C1 segment of cervical spinal cord (tissue), 14 donors: ENCODE measurements around the gene SURF2.

ENCODE experiments used
- DNase-seq, 14 donors: peaks; one replicate each; lab custom pipeline; 2025; lab: John Stamatoyannopoulos, UW

The SURF2 gene

GRCh38 chr9:133335924-133336811, 20.2 kb upstream of the SURF2 start, which contains the start of gene SURF6:
SURF6 (minus strand) TSS chr9:133336188; CDS start chr9:133336132, 56 bp downstream.
- peak; percentile 34 to 93 (median 81) for DNase-seq

DNA sequence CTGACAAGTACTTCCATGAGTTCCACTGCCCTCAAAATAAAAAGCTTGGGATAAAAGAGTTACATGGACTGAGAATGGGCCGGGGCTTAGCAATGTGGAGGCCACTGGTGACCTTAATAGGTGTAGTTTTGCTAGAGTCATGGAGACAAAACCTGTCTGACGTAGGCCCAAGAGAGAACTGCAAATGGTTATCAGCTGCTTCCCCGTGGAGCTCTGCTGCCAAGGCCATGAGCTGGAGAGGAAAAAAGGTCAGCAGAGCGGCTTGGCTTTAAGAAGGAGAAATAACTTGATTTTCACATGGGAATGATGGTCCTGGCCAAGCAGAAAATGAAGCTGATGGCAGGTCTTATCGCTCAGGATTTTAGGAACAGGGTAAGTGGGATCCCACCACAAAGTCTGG, 16.7 kb upstream of the SURF2 start:
- no peak for DNase-seq

- DNase-seq, result peak in 1 of 14 donors; percentile 14
Measured at GRCh38 chr9:133340256-133340655, 16.1 kb upstream of the SURF2 start.

DNA sequence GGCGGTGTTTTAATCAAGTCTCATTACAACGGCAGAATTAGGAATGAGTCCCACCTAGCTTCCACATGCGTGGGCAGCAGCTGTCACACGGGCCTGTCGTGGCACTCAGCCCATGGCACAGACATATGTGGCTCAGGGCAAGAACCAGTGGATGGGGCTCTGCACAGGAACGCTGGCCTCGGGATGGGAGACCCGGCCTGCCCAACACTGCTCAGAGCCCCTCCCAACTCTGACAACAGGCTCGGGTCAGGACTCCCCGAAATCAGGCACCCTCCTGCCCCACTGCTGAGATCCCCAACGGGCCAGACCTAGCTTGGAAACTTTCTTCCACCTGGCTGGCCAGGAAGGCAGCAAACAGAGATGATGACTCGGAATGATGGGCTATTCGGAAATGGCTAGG, 15.4 kb upstream of the SURF2 start:
- DNase-seq, result no peak

DNA sequence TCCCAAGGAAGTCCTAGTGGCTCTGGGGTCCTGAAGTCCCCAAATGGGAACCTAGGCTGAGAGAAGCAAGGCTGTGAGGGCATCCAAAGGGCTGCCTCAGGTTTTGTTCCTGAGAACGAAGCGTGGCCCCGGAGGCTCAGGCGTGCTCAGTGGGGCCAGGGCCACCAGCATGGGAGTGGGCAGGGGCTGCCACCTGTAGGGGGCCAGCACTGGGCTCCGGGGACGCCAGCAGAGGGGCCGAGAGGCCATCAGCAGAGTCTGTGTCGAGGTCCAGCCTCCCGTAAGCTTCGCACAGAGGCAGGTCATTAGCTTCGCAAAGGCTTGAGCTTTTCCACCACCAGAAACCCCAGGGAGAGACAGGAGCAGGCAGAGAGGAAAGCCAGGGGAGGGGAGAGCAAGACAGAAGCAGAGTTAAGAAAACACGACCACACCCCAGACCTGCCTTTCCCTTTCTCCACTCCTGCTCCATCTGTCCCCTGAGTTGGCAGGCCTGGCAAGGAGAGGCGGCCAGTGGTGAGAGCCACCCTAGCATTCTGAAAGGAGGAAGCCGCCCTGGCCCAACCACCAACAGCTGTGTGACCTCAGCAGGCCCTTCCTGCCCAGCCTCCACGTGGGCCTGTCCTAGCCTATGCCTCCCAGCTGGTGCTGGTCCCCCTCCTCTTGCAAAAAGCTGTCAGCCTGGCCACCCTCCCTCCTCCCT, 14.8 kb upstream of the SURF2 start:
- peak in 6 of 14 donors; percentile 6 to 43 (median 29) for DNase-seq

- no peak for DNase-seq
Measured at GRCh38 chr9:133342069-133342406, 14.3 kb upstream of the SURF2 start.

DNA sequence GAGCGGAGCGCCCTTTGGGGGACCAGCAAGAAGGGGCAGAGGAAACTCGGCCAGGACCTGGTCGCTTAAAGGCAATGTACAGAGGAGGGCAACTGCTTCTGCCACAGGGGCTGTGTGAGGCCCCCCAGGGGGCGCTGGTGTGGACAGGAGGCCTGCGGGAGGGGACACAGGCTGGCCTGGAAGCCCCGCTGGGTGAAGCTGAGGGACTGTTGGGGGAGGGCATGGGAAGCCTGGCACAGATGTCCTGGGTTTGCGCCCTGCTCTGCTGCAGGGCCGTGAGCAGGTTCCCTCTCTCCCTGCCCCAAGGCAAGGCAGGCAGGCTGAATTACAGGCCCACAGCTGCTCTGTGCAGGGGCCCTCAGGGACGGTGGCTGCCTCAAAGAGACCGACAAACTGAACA, 13.8 kb upstream of the SURF2 start:
- DNase-seq, result no peak

DNA sequence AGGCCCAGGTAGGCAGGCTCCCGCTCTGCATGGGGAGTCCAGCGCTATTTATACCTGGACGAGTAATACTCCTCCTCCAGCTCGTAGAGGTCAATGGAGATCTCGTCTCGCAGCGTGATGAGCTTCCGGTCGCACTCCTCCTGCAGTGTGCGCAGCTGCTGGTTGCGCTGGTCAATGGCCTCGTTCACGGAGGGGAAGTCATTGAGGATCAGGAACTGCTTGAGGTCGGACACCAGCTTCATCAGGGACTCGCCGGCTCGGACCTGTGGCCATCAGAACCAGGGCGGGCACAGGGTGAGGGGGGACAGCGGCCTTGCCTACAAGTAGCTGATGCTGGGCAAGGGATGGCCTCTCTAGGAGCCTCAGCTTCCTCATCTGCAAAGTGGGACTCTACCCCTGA, 12.3 kb upstream of the SURF2 start:
- DNase-seq, result no peak

GRCh38 chr9:133344979-133345378, 11.4 kb upstream of the SURF2 start:
- DNase-seq, result no peak

DNA sequence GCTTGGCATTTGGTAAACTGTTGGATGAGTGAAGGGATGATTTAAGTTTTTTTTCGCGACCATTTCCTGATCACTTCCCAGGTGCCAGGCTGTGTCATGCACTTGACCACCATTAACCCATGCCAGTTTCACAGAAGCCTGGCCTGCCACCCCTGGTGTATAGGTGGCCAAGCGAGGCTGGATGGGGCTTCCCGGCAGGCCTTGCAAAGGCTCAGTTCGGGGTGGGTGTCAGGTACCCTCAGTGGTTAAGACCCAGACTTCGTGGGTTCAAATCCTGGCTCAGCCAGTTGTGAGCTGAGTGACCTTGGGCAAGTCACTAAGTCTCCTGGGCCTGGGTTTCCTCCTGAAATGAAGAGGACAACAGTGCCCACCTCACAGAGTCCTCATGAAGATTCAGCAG, 10.8 kb upstream of the SURF2 start:
- DNase-seq, result no peak

DNA sequence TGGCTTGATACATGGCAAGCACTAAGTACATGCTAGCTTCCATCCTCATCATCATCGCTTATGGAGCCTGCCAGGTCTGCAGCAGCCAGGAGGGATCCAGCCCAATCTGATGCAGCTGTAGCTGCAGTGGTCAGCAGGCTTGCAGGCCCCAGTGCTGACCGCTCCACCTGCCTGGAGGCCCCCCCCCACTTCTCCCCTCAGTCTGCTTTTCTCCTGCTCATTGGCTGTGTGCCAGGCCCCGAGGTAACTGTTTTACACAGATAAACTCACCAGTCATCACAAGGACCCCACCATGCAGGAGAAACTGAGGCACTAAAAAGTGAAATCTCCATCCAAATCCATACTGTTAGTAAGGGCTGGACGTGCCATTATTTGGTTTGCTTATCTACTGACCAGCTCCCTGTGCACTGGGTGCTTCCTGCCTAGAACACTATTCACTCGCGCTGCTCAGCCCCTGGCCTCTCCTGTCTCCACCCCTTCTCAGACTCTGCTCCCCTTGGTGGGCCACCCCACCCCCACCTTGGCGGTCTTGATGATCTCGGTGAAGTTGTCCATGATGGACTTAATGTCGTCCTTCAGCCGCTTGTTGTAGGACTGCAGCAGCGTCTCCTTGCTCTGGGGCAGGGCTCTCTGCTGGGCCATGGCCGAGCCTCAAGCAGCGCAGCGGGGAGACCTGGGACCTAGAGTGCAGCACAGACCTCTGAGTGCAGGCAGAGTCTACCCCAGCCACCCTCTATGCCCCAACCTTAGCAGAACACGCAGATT, 10.1 kb upstream of the SURF2 start:
- no peak for DNase-seq

DNA sequence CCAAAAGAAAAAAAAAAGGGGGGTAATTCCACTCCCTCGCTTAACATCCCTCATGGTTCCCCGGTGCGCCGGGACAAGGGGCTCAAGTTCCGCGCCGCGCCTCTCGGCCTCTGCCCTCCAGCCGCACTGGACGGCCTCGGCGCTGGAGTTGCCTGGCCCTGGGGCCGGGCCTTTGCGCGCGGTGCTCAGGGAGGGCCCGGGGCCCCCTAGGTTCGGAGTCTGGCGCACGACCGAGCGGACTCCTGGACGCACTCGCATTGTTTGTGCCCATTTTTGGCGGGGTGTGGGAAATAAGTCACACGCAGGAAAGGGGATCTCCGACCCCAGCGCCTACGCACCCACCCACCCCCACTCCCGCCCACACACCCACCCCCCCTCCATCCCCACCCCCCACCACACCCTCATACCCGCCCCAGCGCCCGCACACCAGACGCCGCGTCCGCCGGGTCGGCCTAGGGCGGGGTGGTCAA, 8.8 kb upstream of the SURF2 start:
- peak in 2 of 14 donors; percentile 39 to 40 for DNase-seq

DNA sequence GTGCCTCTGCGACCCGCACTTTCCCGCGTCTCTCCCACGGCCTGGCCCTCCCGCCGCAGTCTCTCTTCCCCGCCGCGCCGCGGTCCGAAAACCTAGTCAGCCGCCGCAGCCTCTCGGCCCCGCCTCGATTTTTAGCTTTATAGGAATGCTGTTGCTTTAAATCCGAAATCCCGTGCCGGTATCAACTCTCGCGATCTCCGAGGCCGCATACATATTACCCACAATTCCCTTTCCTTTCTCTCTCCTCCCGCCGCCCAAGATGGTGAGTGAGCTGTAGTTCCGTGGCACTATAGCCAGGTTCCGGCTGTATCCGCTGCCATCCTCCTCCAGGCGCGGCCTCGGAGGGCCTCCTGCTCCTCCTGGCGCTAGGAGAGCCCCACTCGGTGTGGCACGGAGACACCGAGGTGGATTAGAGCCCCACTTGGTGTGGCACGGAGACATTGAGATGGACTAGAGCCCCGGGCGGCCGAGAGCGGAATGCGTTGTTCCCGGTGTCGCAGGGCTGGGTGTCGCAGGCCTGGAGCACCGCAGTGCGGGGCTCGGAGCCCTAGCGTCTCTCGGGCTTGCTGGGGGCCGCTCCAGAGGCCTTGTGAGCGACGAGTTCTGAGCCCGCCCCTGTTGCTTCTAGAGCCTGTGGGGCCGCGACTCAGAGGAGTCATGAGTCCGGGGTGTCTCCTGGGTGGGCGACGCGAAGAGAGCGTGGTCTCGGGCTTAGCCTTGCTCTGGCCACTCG, 8.2 kb upstream of the SURF2 start, which contains the start of the genes MED22 and RPL7A:
Gene MED22, minus strand, starts transcription at position 147 of the 733 bp plus-strand sequence. CDS start 1,469 bp downstream, outside the sequence.
Gene RPL7A, plus strand, starts transcription at position 234 of the 733 bp plus-strand sequence. Its CDS starts 26 bp downstream, at position 260.
- peak; percentile 30 to 90 (median 82) for DNase-seq

- no peak for DNase-seq
Measured at GRCh38 chr9:133348718-133349573, 7.4 kb upstream of the SURF2 start.

DNA sequence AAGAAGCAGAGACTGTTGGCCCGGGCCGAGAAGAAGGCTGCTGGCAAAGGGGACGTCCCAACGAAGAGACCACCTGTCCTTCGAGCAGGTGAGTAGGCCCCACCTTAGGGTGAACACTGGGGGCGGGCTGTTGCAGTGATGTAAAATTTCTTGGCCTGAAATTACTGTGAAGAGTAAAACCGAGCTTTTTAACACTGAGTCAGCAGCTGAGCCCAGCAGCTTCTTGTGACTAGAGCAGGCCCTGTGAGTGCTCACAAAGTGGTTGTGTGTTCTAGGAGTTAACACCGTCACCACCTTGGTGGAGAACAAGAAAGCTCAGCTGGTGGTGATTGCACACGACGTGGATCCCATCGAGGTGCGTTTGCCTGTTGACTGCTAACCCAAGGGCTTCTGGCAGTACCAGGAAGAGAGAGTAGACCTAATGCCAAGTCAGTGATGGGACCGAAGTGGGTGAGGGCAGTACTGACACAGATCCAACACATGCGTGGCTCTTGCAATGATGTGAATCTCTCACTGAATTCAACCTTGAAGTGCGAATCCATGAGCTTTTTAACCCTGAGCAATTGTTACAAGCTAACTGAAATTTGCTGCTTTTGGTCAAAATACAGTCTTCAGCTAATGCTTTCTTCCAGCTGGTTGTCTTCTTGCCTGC, 6.3 kb upstream of the SURF2 start:
- DNase-seq, result no peak

- DNase-seq, result no peak
Measured at GRCh38 chr9:133351526-133351907, 4.8 kb upstream of the SURF2 start.

- peak in 1 of 14 donors; percentile 16 for DNase-seq
Measured at GRCh38 chr9:133351908-133352634, 4.3 kb upstream of the SURF2 start.

DNA sequence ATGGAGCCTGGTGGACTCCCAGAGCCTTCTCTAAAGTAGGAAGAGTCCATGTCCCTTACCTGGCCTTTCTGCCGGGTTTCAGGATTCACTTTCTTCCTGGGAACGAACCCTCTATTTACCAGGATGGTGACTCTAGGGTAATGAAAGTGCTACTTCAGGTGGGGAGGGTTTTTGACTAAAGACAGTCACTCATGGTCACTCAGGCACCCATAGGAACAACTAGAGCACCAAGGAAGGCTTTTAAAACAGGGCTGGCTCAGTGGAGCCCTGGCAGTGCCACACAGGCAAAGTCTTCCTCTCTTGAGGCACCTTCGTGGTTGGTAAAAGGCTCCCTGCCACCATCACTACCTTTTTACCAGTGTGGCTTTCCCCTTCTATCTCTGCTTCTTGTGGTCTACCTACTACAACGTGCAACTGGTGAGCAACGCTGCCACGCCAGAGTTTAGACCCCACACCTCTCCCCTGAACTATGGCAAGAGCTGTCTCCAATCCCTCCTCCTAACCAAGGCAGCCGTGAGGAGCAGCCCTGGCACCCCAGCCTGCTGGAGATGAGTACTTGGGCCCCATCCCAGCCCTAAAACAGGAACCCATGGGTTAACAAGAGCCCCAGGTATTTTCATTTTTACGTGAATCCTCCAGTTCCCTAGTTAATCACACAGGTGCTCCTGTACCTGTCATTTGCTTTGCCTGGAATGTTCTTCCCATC, 3.6 kb upstream of the SURF2 start:
- no peak for DNase-seq
